Osteoblast (primary cell): ENCODE measurements around the gene HSPBAP1. TPM values are rescaled to one million over a fixed set of nuclear protein-coding genes. Genes with fewer than 3 reads are reported as not detected.

ENCODE experiments used
- DNase-seq: peaks from one replicate; pipeline ENCODE4 v3.0.0; 2011; ENCODE audit warnings: low spot score, mixed read lengths; ENCODE audit not compliant: insufficient read length; ENCODE audit errors: missing footprints
- H2AFZ ChIP-seq: 2 replicates; pipeline ENCODE4 v1.6.0; 2011; ENCODE audit warnings: mild to moderate bottlenecking, low read length
- H3K27ac ChIP-seq: 2 replicates; pipeline ENCODE4 v1.5.1; 2011; ENCODE audit warnings: mild to moderate bottlenecking, low read depth, low read length, moderate library complexity
- H3K27me3 ChIP-seq: 2 replicates; pipeline ENCODE4 v1.6.0; 2012; ENCODE audit warnings: mild to moderate bottlenecking, control low read depth, inconsistent platforms, low read length, moderate library complexity; ENCODE audit not compliant: insufficient read depth
- H3K36me3 ChIP-seq: 2 replicates; pipeline ENCODE4 v1.5.1; 2011; ENCODE audit warnings: mild to moderate bottlenecking, low read length, control low read depth, moderate library complexity; ENCODE audit not compliant: insufficient read depth
- H3K4me1 ChIP-seq: 2 replicates; pipeline ENCODE4 v1.5.1; 2011; ENCODE audit warnings: mild to moderate bottlenecking, low read length, control low read depth, moderate library complexity; ENCODE audit not compliant: insufficient read depth
- H3K4me2 ChIP-seq: 2 replicates; pipeline ENCODE4 v1.6.0; 2011; ENCODE audit warnings: mild to moderate bottlenecking, low read length; ENCODE audit not compliant: insufficient read depth
- H3K4me3 ChIP-seq: fragments of 200-600 bp; sonication (generic); 3 replicates; pipeline ENCODE4 v1.5.1; 2012; ENCODE audit warnings: mild to moderate bottlenecking, low read length, inconsistent platforms; ENCODE audit not compliant: insufficient read depth
- H3K79me2 ChIP-seq: 2 replicates; pipeline ENCODE4 v1.6.0; 2012; ENCODE audit warnings: mild to moderate bottlenecking, low read length, control low read depth, inconsistent platforms; ENCODE audit not compliant: insufficient read depth
- H3K9me3 ChIP-seq: 2 replicates; pipeline ENCODE4 v1.5.1; 2011; ENCODE audit warnings: low read depth, low read length, control low read depth
- H4K20me1 ChIP-seq: 2 replicates; pipeline ENCODE4 v1.6.0; 2012; ENCODE audit warnings: mild to moderate bottlenecking, low read length, control low read depth; ENCODE audit not compliant: insufficient read depth
- CTCF ChIP-seq: IDR thresholded peaks from 2 replicates; pipeline ENCODE4 v1.5.1; 2011; ENCODE audit warnings: mild to moderate bottlenecking, low read depth, low read length, moderate library complexity; ENCODE audit errors: extremely low read depth
- total RNA-seq: library from RNA; depleted of rRNA; stranded (reverse); fragments of >200 nt; gene quantifications from 2 replicates; pipeline ENCODE4 v1.2.3, GENCODE V29; 2012

Gene HSPBAP1
- total RNA-seq, 1 donor: 13.8 TPM

- Histone ChIP-seq H3K79me2 (peaks cover 20% of the 10 kb centered on the region), H3K27ac (peak overlapping the region; percentile 35), H2AFZ (no peak overlapping the region), H3K27me3 (no peaks in the 10 kb centered on the region), H3K4me2 (peak overlapping the region; percentile 43), H3K4me1 (peaks cover 20% of the 10 kb centered on the region), H3K36me3 (no peaks in the 10 kb centered on the region), H3K4me3 (no peak overlapping the region), H4K20me1 (no peaks in the 10 kb centered on the region), H3K9me3 (no peaks in the 10 kb centered on the region)
- DNase-seq: peak; percentile 95
- no peak for TF ChIP-seq CTCF
Measured at GRCh38 chr3:122786066-122786465, 7.6 kb downstream of the HSPBAP1 start.

- DNase-seq: peak; percentile 38
- Histone ChIP-seq H3K27me3 (no peaks in the 10 kb centered on the region), H3K79me2 (peaks cover 17% of the 10 kb centered on the region), H3K36me3 (no peaks in the 10 kb centered on the region), H3K4me2 (no peak overlapping the region), H3K9me3 (no peaks in the 10 kb centered on the region), H3K27ac (no peak overlapping the region), H2AFZ (no peak overlapping the region), H4K20me1 (no peaks in the 10 kb centered on the region), H3K4me1 (peaks cover 20% of the 10 kb centered on the region), H3K4me3 (no peak overlapping the region)
- no peak for TF ChIP-seq CTCF
Measured at GRCh38 chr3:122785231-122785630, 8.4 kb downstream of the HSPBAP1 start.

- H4K20me1 ChIP-seq: no peaks in the 10 kb centered on the region
Measured at GRCh38 chr3:122784436-122784835, 9.2 kb downstream of the HSPBAP1 start.

GRCh38 chr3:122782804-122783203, 10.8 kb downstream of the HSPBAP1 start:
- no peak for DNase-seq
- no peak for TF ChIP-seq CTCF
- no peak overlapping the region for H2AFZ ChIP-seq
- H3K4me1 ChIP-seq: peaks cover 20% of the 10 kb centered on the region
- H3K9me3 ChIP-seq: no peaks in the 10 kb centered on the region
- H3K4me2 ChIP-seq: no peak overlapping the region
- no peaks in the 10 kb centered on the region for H4K20me1 ChIP-seq
- peaks cover 4% of the 10 kb centered on the region for H3K79me2 ChIP-seq
- no peaks in the 10 kb centered on the region for H3K36me3 ChIP-seq
- no peak overlapping the region for H3K27ac ChIP-seq
- no peaks in the 10 kb centered on the region for H3K27me3 ChIP-seq
- H3K4me3 ChIP-seq: no peak overlapping the region

More at GRCh38 chr3:122784436-122784835, 9.2 kb downstream of the HSPBAP1 start:
- H3K4me1 ChIP-seq: peaks cover 20% of the 10 kb centered on the region
- no peak overlapping the region for H2AFZ ChIP-seq
- no peak overlapping the region for H3K4me3 ChIP-seq
- H3K9me3 ChIP-seq: no peaks in the 10 kb centered on the region
- H3K36me3 ChIP-seq: no peaks in the 10 kb centered on the region
- no peak overlapping the region for H3K4me2 ChIP-seq
- no peaks in the 10 kb centered on the region for H3K27me3 ChIP-seq
- H3K27ac ChIP-seq: no peak overlapping the region
- peaks cover 13% of the 10 kb centered on the region for H3K79me2 ChIP-seq
- no peak for TF ChIP-seq CTCF
- DNase-seq: peak; percentile 73
